Activated CD4-positive, alpha-beta T cell treated with anti-CD3 and anti-CD28 coated beads, Interleukin-10, Interleukin-2, amounts not matched to agents 100 ng/mL and 50 ng/mL, durations not matched to agents 16 hours and 8 hours (primary cell): Measurements from ENCODE around the gene MYBPC3.

Experiments
- DNase-seq: peaks from one replicate; pipeline ENCODE4 v3.0.0-alpha.2; 2020

The MYBPC3 gene

GRCh38 chr11:47356129-47356997 lies 3.9 kb upstream of the MYBPC3 start:
- no peak for DNase-seq

GRCh38 chr11:47355283-47356128 lies 3.0 kb upstream of the MYBPC3 start:
- peak; percentile 48 for DNase-seq

GRCh38 chr11:47354913-47355282 lies 2.4 kb upstream of the MYBPC3 start:
- DNase-seq: no peak

- DNase-seq: no peak
Measured at GRCh38 chr11:47353978-47354774, 1.7 kb upstream of the MYBPC3 start.

- no peak for DNase-seq
Measured at GRCh38 chr11:47351156-47352126, 1.1 kb downstream of the MYBPC3 start.

- no peak for DNase-seq
Measured at GRCh38 chr11:47350315-47350714, 2.2 kb downstream of the MYBPC3 start.

GRCh38 chr11:47349521-47350095 lies 2.9 kb downstream of the MYBPC3 start:
- no peak for DNase-seq

- DNase-seq: peak; percentile 19
Measured at GRCh38 chr11:47348859-47349258, 3.6 kb downstream of the MYBPC3 start.

GRCh38 chr11:47348131-47348802 lies 4.2 kb downstream of the MYBPC3 start:
- no peak for DNase-seq

- DNase-seq: no peak
Measured at GRCh38 chr11:47347137-47347536, 5.4 kb downstream of the MYBPC3 start.

GRCh38 chr11:47345890-47346563 lies 6.5 kb downstream of the MYBPC3 start:
- DNase-seq: no peak

GRCh38 chr11:47342854-47343253 lies 9.6 kb downstream of the MYBPC3 start:
- DNase-seq: no peak

- DNase-seq: no peak
Measured at GRCh38 chr11:47342036-47342803, 10.3 kb downstream of the MYBPC3 start.

- DNase-seq: no peak
Measured at GRCh38 chr11:47340980-47341775, 11.3 kb downstream of the MYBPC3 start.

GRCh38 chr11:47340010-47340409 lies 12.5 kb downstream of the MYBPC3 start:
- no peak for DNase-seq

GRCh38 chr11:47338396-47339241 lies 13.9 kb downstream of the MYBPC3 start:
- DNase-seq: no peak

- DNase-seq: no peak
Measured at GRCh38 chr11:47337229-47337924, 15.1 kb downstream of the MYBPC3 start.
